Small intestine (tissue), 7 donors: ENCODE measurements around the gene NGRN. TPM values are rescaled to one million over a fixed set of nuclear protein-coding genes. Genes with fewer than 3 reads are reported as not detected.

Experiments
- DNase-seq, 2 donors: peaks; one replicate each; pipeline versions ENCODE4 v3.0.0 to v3.0.0-alpha.2; 2013
- FAIRE-seq: peaks from 2 replicates; lab custom pipeline; 2012; peaks lifted over from hg19 to GRCh38; lab: Jason Lieb, UNC
- H3K27ac ChIP-seq, 3 donors: one replicate each; pipeline ENCODE4 v1.5.1; 2013; ENCODE audit warnings: low read length in 2 of 3, mild to moderate bottlenecking in 2 of 3, control low read depth in 1 of 3, inconsistent platforms in 1 of 3, low read depth in 1 of 3, moderate library complexity in 1 of 3
- H3K27me3 ChIP-seq, 3 donors: one replicate each; pipeline ENCODE4 v1.6.1; 2013; ENCODE audit warnings: low read length in 3 of 3, inconsistent platforms in 1 of 3; ENCODE audit not compliant: control insufficient read depth in 3 of 3, insufficient read depth in 3 of 3
- H3K36me3 ChIP-seq, 3 donors: one replicate each; pipeline ENCODE4 v1.6.1; 2013; ENCODE audit warnings: low read length in 3 of 3, inconsistent platforms in 1 of 3, low read depth in 1 of 3, mild to moderate bottlenecking in 1 of 3, moderate library complexity in 1 of 3; ENCODE audit not compliant: control insufficient read depth in 3 of 3, insufficient read depth in 2 of 3
- H3K4me1 ChIP-seq, 3 donors: one replicate each; pipeline ENCODE4 v1.6.1; 2013; ENCODE audit warnings: low read length in 2 of 3, inconsistent platforms in 1 of 3, low read depth in 1 of 3, mild to moderate bottlenecking in 1 of 3, moderate library complexity in 1 of 3; ENCODE audit not compliant: control insufficient read depth in 3 of 3, insufficient read depth in 2 of 3
- H3K4me3 ChIP-seq, 3 donors: one replicate each; pipeline ENCODE4 v1.5.1; 2013; ENCODE audit warnings: low read length in 3 of 3, control low read depth in 1 of 3, inconsistent platforms in 1 of 3, low read depth in 1 of 3, mild to moderate bottlenecking in 1 of 3, moderate library complexity in 1 of 3
- H3K9me3 ChIP-seq, 2 donors: one replicate each; pipeline ENCODE4 v1.6.1; 2013; ENCODE audit warnings: low read depth in 1 of 2, low read length in 1 of 2; ENCODE audit not compliant: control insufficient read depth in 2 of 2, insufficient read depth in 1 of 2
- WGBS, 3 donors: extraction: QIAGEN DNeasy Blood & Tissue Kit; methylation state at CpG; one replicate each; pipeline ENCODE4 v1.1.7; 2013; 5-methylcytosine and 5-hydroxymethylcytosine counted together
- polyA plus RNA-seq, 4 donors: library from polyadenylated mRNA; stranded (reverse) in 3 of 4; unstranded in 1 of 4; fragments of 200-250 nt in 3 of 4; fragments of 120-200 nt in 1 of 4; gene quantifications; one replicate each; pipeline versions ENCODE4 v1.2.1 to v1.2.3, GENCODE V29; 2013
- donor health status: healthy with polysubstance abuse.
- donor health status: control.
- donor health status: control.
- donor health status: Bipolar disorder and iron deficiency.
- donor health status: healthy.

Gene NGRN
- polyA plus RNA-seq, 4 donors: 41.4 to 69.8 (median 49.9) TPM

- Histone ChIP-seq H3K4me3 (no peak overlapping the region), H3K27ac (no peak overlapping the region), H3K36me3 (peaks cover 0 to 3% (median 0%) of the 10 kb centered on the region in 3 donors), H3K4me1 (peaks cover 0 to 8% (median 2%) of the 10 kb centered on the region in 3 donors), H3K9me3 (no peaks in the 10 kb centered on the region), H3K27me3 (no peaks in the 10 kb centered on the region)
- DNase-seq (no peak), FAIRE-seq (no peak)
- WGBS, 3 donors: 42 to 76% (median 68%) methylated on average over 1 of the region's 1 CpG
Measured at GRCh38 chr15:90320885-90321278, 55.4 kb downstream of the NGRN start.

Other genes with a start within 250 kb of the NGRN start
- 100 to 1,000 TPM in 2 of 4 donors, 10 to 100 TPM in 2; 26.8 to 285 (median 95.8) TPM for gene IDH2, start 163.2 kb upstream of the NGRN start, polyA plus RNA-seq
- gene SEMA4B, start 64.3 kb upstream of the NGRN start, polyA plus RNA-seq: 10 to 100 TPM; 26.2 to 47.2 (median 34.8) TPM
- 100 to 1,000 TPM; 107 to 360 (median 288) TPM for gene CIB1, start 31.7 kb upstream of the NGRN start, polyA plus RNA-seq
- 1 to 10 TPM; 4.9 to 8.6 (median 6.6) TPM for gene GDPGP1, start 31.5 kb upstream of the NGRN start, polyA plus RNA-seq
- under 1 TPM in 3 of 4 donors, not detected in 1; 0.07 to 0.45 (median 0.27) TPM for gene TTLL13, start 16.1 kb upstream of the NGRN start, polyA plus RNA-seq
- 1 to 10 TPM in 3 of 4 donors, under 1 TPM in 1; 0.89 to 6.7 (median 1.7) TPM for gene ZNF774, start 86.6 kb downstream of the NGRN start, polyA plus RNA-seq
- gene IQGAP1, start 122.6 kb downstream of the NGRN start, polyA plus RNA-seq: 10 to 100 TPM; 54.3 to 91.2 (median 69.8) TPM